Suprapubic skin (tissue), 4 donors: ENCODE results near the gene EXO1.

Experiments used
- CTCF ChIP-seq, 2 donors: fragments of 200-600 bp in 1 of 2; fragments of 450-650 bp in 1 of 2; sonication (generic) in 1 of 2; IDR thresholded peaks; one replicate each; pipeline ENCODE4 v1.5.1; 2016 to 2019; ENCODE audit warnings: antibody characterized with exemption in 2 of 2, mild to moderate bottlenecking in 1 of 2, moderate library complexity in 1 of 2
- EP300 ChIP-seq: sonication (generic); formaldehyde crosslinking; IDR thresholded peaks from one replicate; pipeline ENCODE4 v1.6.1; 2017; ENCODE audit warnings: antibody characterized with exemption
- POLR2A ChIP-seq, 2 donors: fragments of 450-650 bp; IDR thresholded peaks; one replicate each; pipeline ENCODE4 v1.6.1; 2017; ENCODE audit warnings: antibody characterized with exemption in 2 of 2, mild to moderate bottlenecking in 2 of 2, moderate library complexity in 2 of 2
- POLR2AphosphoS5 ChIP-seq, 3 donors: sonication (generic); formaldehyde crosslinking; IDR thresholded peaks; one replicate each; pipeline ENCODE4 v1.6.1; 2017; ENCODE audit warnings: antibody characterized with exemption in 3 of 3

- TF ChIP-seq CTCF (IDR thresholded peaks at IDR 0.05) (no peak), EP300 (no peak), POLR2A (IDR thresholded peaks at IDR 0.05) (no peak), POLR2AphosphoS5 (IDR thresholded peaks at IDR 0.05) (no peak)
Observed at GRCh38 chr1:241844593-241844992, 3.4 kb upstream of the EXO1 start.
